ENCODE measurements around the gene NPAS3.

GRCh38 chr14:33527023-33527634 is 588.5 kb downstream of the NPAS3 start:
- TF ChIP-seq GATA2 (IDR thresholded peaks at IDR 0.05; ENCODE audit: low read depth, low read length) (no peak), GATA3 (IDR thresholded peaks at IDR 0.05; ENCODE audit: low read depth, low read length) (no peak)
